Measurements from ENCODE around the gene WRAP73. TPM values are rescaled to one million over a fixed set of nuclear protein-coding genes. Genes with fewer than 3 reads are reported as not detected.

The WRAP73 gene
- total RNA-seq, 1 experiment from 2014 or later, result 51.4 TPM

DNA sequence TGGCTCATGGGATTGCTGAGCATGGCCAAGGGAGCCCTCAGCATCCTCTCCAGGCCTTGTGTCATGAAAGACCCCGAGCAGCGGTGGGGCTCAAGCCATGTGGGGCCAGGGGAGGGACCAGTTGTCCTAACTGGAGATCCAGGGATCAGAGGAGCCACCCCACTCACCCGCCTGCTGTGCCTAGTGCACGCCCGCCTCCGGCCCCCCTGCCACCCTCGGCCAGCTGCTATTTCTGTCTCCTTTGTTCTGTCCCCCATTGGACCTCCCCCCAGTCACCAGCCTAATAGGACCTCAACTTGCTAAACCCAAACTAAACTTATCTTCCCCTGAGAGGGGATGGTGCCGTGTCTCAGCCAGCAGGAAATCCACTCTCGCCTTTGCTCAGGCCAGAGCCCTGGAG is 46.8 kb upstream of the WRAP73 start:
- H3K9me3 ChIP-seq (ENCODE audit: control insufficient read depth in 1 of 2, insufficient read depth in 1 of 2, low read depth in 1 of 2, low read length in 2 of 2), result no peaks in the 10 kb centered on the region
- no peak overlapping the region for H3K4me3 ChIP-seq (replicated peaks in 1 of 2; ENCODE audit: low read depth in 1 of 2, low read length in 2 of 2)
- intact Hi-C loops (cut with micrococcal nuclease), result no loop called here
- no peak for TF ChIP-seq CEBPB (IDR thresholded peaks at IDR 0.05; ENCODE audit: low read depth)
- no peak for TF ChIP-seq ZBTB33 (IDR thresholded peaks at IDR 0.05; ENCODE audit: extremely low read depth, insufficient replicate concordance, low read length)
- no peak for TF ChIP-seq SP1 (IDR thresholded peaks at IDR 0.05; ENCODE audit: low read depth)
- TF ChIP-seq POLR2A (IDR thresholded peaks at IDR 0.05; ENCODE audit: borderline replicate concordance, extremely low read depth, insufficient read depth, insufficient read length), result no peak
- no peak for TF ChIP-seq EGR1 (IDR thresholded peaks at IDR 0.05; ENCODE audit: low read depth)
- no peak for TF ChIP-seq MAX (IDR thresholded peaks at IDR 0.05)
- TF ChIP-seq JUND (IDR thresholded peaks at IDR 0.05), result no peak
- no peak for TF ChIP-seq YY1 (IDR thresholded peaks at IDR 0.05; ENCODE audit: extremely low read depth, insufficient replicate concordance, low read depth, low read length)
- TF ChIP-seq CBX3 (IDR thresholded peaks at IDR 0.05; ENCODE audit: low read depth), result no peak
- no peak for TF ChIP-seq ZNF274 (IDR thresholded peaks at IDR 0.05; ENCODE audit: low read depth, low read length)
- TF ChIP-seq POLR2AphosphoS5 (IDR thresholded peaks at IDR 0.05; ENCODE audit: low read depth, low read length), result no peak
- no peak for TF ChIP-seq ZFX (IDR thresholded peaks at IDR 0.05)
- TF ChIP-seq CTCF (IDR thresholded peaks at IDR 0.05 in 2 of 3, conservative IDR thresholded peaks at IDR 0.05 in 1 of 3; ENCODE audit: borderline replicate concordance in 1 of 3, insufficient read depth in 1 of 3, low read depth in 2 of 3, low read length in 2 of 3), result no peak
- TF ChIP-seq, protein P1, sequence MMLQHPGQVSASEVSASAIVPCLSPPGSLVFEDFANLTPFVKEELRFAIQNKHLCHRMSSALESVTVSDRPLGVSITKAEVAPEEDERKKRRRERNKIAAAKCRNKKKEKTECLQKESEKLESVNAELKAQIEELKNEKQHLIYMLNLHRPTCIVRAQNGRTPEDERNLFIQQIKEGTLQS (IDR thresholded peaks at IDR 0.05), result no peak
- TF ChIP-seq, protein P2, sequence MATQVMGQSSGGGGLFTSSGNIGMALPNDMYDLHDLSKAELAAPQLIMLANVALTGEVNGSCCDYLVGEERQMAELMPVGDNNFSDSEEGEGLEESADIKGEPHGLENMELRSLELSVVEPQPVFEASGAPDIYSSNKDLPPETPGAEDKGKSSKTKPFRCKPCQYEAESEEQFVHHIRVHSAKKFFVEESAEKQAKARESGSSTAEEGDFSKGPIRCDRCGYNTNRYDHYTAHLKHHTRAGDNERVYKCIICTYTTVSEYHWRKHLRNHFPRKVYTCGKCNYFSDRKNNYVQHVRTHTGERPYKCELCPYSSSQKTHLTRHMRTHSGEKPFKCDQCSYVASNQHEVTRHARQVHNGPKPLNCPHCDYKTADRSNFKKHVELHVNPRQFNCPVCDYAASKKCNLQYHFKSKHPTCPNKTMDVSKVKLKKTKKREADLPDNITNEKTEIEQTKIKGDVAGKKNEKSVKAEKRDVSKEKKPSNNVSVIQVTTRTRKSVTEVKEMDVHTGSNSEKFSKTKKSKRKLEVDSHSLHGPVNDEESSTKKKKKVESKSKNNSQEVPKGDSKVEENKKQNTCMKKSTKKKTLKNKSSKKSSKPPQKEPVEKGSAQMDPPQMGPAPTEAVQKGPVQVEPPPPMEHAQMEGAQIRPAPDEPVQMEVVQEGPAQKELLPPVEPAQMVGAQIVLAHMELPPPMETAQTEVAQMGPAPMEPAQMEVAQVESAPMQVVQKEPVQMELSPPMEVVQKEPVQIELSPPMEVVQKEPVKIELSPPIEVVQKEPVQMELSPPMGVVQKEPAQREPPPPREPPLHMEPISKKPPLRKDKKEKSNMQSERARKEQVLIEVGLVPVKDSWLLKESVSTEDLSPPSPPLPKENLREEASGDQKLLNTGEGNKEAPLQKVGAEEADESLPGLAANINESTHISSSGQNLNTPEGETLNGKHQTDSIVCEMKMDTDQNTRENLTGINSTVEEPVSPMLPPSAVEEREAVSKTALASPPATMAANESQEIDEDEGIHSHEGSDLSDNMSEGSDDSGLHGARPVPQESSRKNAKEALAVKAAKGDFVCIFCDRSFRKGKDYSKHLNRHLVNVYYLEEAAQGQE (IDR thresholded peaks at IDR 0.05; ENCODE audit: low read depth), result no peak
- TF ChIP-seq ELF1 (IDR thresholded peaks at IDR 0.05; ENCODE audit: borderline replicate concordance, low read depth), result no peak
- TF ChIP-seq RAD21 (IDR thresholded peaks at IDR 0.05; ENCODE audit: low read depth), result no peak
- TF ChIP-seq EZH2phosphoT487 (IDR thresholded peaks at IDR 0.05; ENCODE audit: borderline replicate concordance), result no peak
- TF ChIP-seq SRF (IDR thresholded peaks at IDR 0.05; ENCODE audit: low read depth), result no peak
- BruUV-seq (replicated peaks), result no TSS peak
- no peak overlapping the region for H3K9ac ChIP-seq (ENCODE audit: low read length)
- H4K20me1 ChIP-seq (ENCODE audit: insufficient read depth), result no peaks in the 10 kb centered on the region
- no peak overlapping the region for H2AFZ ChIP-seq (ENCODE audit: low read depth, low read length, poor library complexity, severe bottlenecking)
- ChIA-PET POLR2A (no interaction called here), CTCF (no interaction called here), RAD21 (ENCODE audit: low non-redundant PET in 1 of 2, low total read pairs in 2 of 2, uncharacterized antibody in 2 of 2, unreplicated experiment in 2 of 2) (no interaction called here)
- no peak for ATAC-seq
- no peaks in the 10 kb centered on the region for H3K27me3 ChIP-seq (ENCODE audit: insufficient read depth, low read length)
- H3K4me1 ChIP-seq (ENCODE audit: control insufficient read depth in 1 of 2, insufficient read depth in 2 of 2, low read length in 2 of 2), result no peaks in the 10 kb centered on the region
- no peak for DNase-seq (ENCODE audit: low read depth, low spot score)
- H3K36me3 ChIP-seq (ENCODE audit: control insufficient read depth in 1 of 2, insufficient read depth in 2 of 2, low read length in 2 of 2), result no peaks in the 10 kb centered on the region
- no peak overlapping the region for H3K27ac ChIP-seq (ENCODE audit: low read depth, low read length)
- no peaks in the 10 kb centered on the region for H3K9me2 ChIP-seq (ENCODE audit: insufficient read depth)
- no peak overlapping the region for H3K4me2 ChIP-seq (ENCODE audit: low read length)
- H3K79me2 ChIP-seq (ENCODE audit: insufficient read depth, low read length), result no peaks in the 10 kb centered on the region
